ENCODE measurements around the gene PIH1D1. TPM values are rescaled to one million over a fixed set of nuclear protein-coding genes. Genes with fewer than 3 reads are reported as not detected.

The PIH1D1 gene
- total RNA-seq, 1 experiment from 2014 or later = 163 TPM

DNA sequence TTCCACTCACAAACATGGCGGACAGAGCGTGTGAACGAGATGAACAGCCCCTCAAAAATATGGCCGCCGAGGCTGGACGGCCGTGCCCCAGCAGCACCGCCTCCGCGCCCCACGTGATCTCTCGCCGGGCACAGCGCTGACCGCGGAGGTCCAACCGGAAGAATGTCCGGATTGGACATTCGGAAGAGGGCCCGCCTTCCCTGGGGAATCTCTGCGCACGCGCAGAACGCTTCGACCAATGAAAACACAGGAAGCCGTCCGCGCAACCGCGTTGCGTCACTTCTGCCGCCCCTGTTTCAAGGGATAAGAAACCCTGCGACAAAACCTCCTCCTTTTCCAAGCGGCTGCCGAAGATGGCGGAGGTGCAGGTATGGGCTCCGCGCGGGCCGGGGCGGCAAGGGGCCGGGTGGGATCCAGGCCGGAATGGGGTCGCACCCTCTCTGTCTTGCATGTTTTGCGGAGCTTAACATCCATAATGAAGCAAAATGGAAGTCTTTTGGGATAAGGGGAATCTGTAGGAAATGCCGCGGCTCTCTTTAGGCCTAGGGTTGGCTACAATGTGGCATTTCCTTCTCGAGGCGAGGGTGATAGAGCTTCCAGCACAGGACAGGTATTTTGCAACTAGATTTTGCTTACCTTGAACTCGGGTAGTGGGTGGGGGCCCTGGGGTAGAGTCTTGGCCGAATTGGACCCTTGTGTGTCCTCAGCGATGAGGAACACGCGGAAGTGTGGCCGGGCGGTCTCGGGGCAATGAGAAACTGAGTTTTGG, 35.8 kb upstream of the PIH1D1 start, which contains the start of gene RPL13A:
Gene RPL13A, plus strand, starts transcription at position 332 of the 769 bp plus-strand sequence. Its CDS starts 22 bp downstream, at position 354.
- Histone ChIP-seq H3K36me3 (ENCODE audit: insufficient read depth, low read length) (peaks cover 40% of the 10 kb centered on the region), H3K4me1 (ENCODE audit: low read length) (peaks cover 15% of the 10 kb centered on the region)

DNA sequence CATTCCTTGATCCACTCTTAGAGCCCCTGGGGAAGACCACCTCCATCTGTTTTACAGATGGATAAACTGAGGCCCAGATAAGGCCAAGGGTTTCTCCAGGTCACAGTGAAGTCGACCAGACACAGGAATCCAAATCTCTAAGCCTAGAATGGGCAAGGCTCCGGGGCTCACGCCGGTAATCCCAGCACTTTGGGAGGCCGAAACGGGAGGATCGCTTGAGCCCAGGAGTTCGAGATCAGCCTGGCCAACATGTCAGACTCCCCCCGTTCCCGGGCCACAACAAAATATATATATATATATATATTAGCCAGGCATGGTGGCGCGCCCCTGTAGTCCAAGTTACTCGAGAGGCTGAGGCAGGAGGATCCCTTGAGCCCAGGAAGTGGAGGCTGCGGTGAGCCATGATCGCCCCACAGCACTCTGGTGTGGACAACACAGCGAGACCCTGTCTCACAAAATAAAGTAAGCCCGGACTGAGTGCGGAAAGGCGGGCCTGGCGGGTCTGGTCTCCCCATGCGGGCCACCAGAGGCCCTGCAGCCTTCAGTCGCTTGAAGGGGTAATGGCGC, 35.2 kb upstream of the PIH1D1 start:
- DNase-seq = no peak
- Histone ChIP-seq H3K9me2 (replicated peaks; ENCODE audit: insufficient read depth, low read length) (no peaks in the 10 kb centered on the region), H3K79me2 (ENCODE audit: low read length) (peaks cover 27% of the 10 kb centered on the region), H3K4me2 (ENCODE audit: low read depth, low read length, poor library complexity, severe bottlenecking) (peak overlapping the region; percentile 22), H2AFZ (ENCODE audit: low read length) (no peak overlapping the region), H3K9ac (ENCODE audit: low read length) (no peak overlapping the region), H3K27ac (ENCODE audit: low read length) (no peak overlapping the region), H3K27me3 (ENCODE audit: low read length) (no peaks in the 10 kb centered on the region), H3K4me3 (ENCODE audit: low read length) (peak overlapping the region; percentile 35; the same call in 1 of the 2 replicates), H3K4me1 (ENCODE audit: low read length) (peaks cover 15% of the 10 kb centered on the region), H3K36me3 (ENCODE audit: insufficient read depth, low read length) (peaks cover 36% of the 10 kb centered on the region), H4K20me1 (ENCODE audit: insufficient read depth, low read depth, low read length) (peaks cover 36% of the 10 kb centered on the region), H3K9me3 (ENCODE audit: low read length) (no peaks in the 10 kb centered on the region)

More for the DNA sequence above, 35.8 kb upstream of the PIH1D1 start, which contains the start of gene RPL13A:
- peak; percentile 100 for DNase-seq
- Histone ChIP-seq H3K4me3 (ENCODE audit: low read length) (peak within 1 kb of the TSS; percentile 95), H3K79me2 (ENCODE audit: low read length) (peaks cover 27% of the 10 kb centered on the region), H3K9me2 (replicated peaks; ENCODE audit: insufficient read depth, low read length) (no peaks in the 10 kb centered on the region), H3K9ac (ENCODE audit: low read length) (peak within 1 kb of the TSS; percentile 95), H3K4me2 (ENCODE audit: low read depth, low read length, poor library complexity, severe bottlenecking) (peak within 1 kb of the TSS; percentile 83), H2AFZ (ENCODE audit: low read length) (no peak within 1 kb of the TSS), H3K27me3 (ENCODE audit: low read length) (no peaks in the 10 kb centered on the region), H4K20me1 (ENCODE audit: insufficient read depth, low read depth, low read length) (peaks cover 39% of the 10 kb centered on the region), H3K27ac (ENCODE audit: low read length) (peak within 1 kb of the TSS; percentile 90), H3K9me3 (ENCODE audit: low read length) (no peaks in the 10 kb centered on the region)

DNA sequence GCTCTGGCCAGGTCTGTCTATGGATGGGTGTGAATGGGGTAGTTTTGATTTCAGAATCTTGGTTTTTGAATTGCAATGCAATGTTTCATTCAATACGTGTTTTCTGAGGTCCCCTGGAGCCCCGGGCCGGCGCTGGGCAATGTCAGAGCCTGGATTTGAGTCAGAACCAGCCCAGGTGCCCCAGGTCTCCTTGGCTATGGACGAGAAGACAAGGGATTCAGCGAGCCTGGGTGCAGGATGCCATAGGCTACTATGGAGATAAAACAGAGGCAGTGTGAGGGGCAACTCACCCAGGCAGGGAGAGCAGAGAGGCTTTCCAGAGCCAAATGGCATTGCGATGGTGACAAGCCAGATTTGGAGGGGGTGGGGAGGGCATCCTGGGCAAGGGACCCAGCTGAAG, 34.6 kb upstream of the PIH1D1 start:
- H3K9me2 ChIP-seq (replicated peaks; ENCODE audit: insufficient read depth, low read length) = no peaks in the 10 kb centered on the region
- H3K4me3 ChIP-seq (ENCODE audit: low read length) = no peak overlapping the region
- H3K4me1 ChIP-seq (ENCODE audit: low read length) = peaks cover 15% of the 10 kb centered on the region
- H3K4me2 ChIP-seq (ENCODE audit: low read depth, low read length, poor library complexity, severe bottlenecking) = no peak overlapping the region
- H3K9me3 ChIP-seq (ENCODE audit: low read length) = no peaks in the 10 kb centered on the region
- no peak overlapping the region for H3K27ac ChIP-seq (ENCODE audit: low read length)
- H4K20me1 ChIP-seq (ENCODE audit: insufficient read depth, low read depth, low read length) = peaks cover 36% of the 10 kb centered on the region
- H3K79me2 ChIP-seq (ENCODE audit: low read length) = peaks cover 27% of the 10 kb centered on the region
- no peak overlapping the region for H3K9ac ChIP-seq (ENCODE audit: low read length)
- H3K36me3 ChIP-seq (ENCODE audit: insufficient read depth, low read length) = peaks cover 36% of the 10 kb centered on the region
- no peak for DNase-seq
- H3K27me3 ChIP-seq (ENCODE audit: low read length) = no peaks in the 10 kb centered on the region
- no peak overlapping the region for H2AFZ ChIP-seq (ENCODE audit: low read length)

DNA sequence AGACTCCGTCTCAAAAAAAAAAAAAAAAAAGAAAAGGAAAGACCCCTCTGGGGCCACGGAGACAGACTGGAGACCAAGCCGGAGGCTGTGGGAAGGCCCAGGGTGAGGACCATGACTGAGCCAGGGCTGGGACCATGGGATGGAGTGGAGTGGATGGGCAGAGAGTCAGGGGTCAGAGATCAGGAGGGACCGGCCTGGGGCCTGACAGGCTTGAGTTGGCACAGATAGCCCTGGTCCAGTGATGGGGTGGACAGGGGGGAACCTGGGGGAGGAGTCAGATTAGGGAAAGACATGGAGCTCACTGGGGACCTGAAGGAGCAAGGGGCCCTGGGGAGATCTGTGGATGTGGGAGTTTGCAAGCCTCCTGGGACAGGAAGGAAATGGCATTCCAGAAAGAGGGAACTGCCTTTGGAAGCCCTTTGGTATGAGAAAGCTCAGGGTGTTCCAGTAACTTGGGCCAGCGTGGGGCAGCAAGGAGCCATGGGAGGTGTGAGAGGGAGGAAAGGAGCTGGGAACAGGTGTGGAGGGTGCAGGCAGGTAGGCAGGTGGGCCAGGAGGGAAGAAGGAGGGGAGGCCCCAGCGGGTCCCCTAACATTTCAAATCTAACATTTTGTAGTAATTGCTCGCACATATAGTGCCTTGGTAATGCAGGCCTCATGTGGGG, 29.5 kb upstream of the PIH1D1 start:
- Histone ChIP-seq H2AFZ (ENCODE audit: low read length) (no peak overlapping the region), H3K27me3 (ENCODE audit: low read length) (no peaks in the 10 kb centered on the region), H3K4me2 (ENCODE audit: low read depth, low read length, poor library complexity, severe bottlenecking) (no peak overlapping the region), H3K4me1 (ENCODE audit: low read length) (no peaks in the 10 kb centered on the region), H4K20me1 (ENCODE audit: insufficient read depth, low read depth, low read length) (no peaks in the 10 kb centered on the region), H3K79me2 (ENCODE audit: low read length) (no peaks in the 10 kb centered on the region), H3K9me2 (replicated peaks; ENCODE audit: insufficient read depth, low read length) (no peaks in the 10 kb centered on the region), H3K9me3 (ENCODE audit: low read length) (no peaks in the 10 kb centered on the region), H3K27ac (ENCODE audit: low read length) (no peak overlapping the region), H3K36me3 (ENCODE audit: insufficient read depth, low read length) (no peaks in the 10 kb centered on the region), H3K4me3 (ENCODE audit: low read length) (no peak overlapping the region), H3K9ac (ENCODE audit: low read length) (no peak overlapping the region)
- DNase-seq = no peak

DNA sequence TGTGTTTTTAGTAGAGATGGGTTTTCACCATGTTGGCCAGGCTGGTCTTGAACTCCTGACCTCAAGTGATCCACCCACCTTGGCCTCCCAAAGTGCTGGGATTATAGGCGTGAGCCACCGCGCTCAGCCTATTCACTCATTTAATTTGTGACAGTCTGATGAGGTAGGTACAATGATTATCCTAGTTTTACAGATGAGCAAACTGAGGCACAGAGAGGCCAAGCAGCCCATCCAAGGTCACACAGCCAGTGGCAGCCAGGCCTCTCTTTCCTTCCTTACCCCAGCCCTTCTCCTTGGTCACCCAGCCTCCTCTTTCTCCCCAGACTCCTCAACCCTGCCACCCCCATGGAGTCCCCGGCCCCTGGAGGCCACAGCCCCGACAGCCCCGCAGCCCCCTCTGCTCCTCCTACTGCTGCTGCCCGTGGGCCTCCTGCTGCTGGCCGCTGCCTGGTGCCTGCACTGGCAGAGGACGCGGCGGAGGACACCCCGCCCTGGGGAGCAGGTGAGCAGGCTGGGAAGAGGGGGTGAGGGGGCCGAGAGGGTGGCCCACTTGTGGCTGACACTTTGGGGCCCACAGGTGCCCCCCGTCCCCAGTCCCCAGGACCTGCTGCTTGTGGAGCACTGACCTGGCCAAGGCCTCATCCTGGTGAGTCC, 28.5 kb upstream of the PIH1D1 start:
- no peak overlapping the region for H2AFZ ChIP-seq (ENCODE audit: low read length)
- H3K79me2 ChIP-seq (ENCODE audit: low read length) = no peaks in the 10 kb centered on the region
- no peak for DNase-seq
- H3K4me2 ChIP-seq (ENCODE audit: low read depth, low read length, poor library complexity, severe bottlenecking) = no peak overlapping the region
- H4K20me1 ChIP-seq (ENCODE audit: insufficient read depth, low read depth, low read length) = no peaks in the 10 kb centered on the region
- H3K27ac ChIP-seq (ENCODE audit: low read length) = no peak overlapping the region
- H3K36me3 ChIP-seq (ENCODE audit: insufficient read depth, low read length) = no peaks in the 10 kb centered on the region
- H3K9me3 ChIP-seq (ENCODE audit: low read length) = no peaks in the 10 kb centered on the region
- no peak overlapping the region for H3K4me3 ChIP-seq (ENCODE audit: low read length)
- peaks cover 1% of the 10 kb centered on the region for H3K4me1 ChIP-seq (ENCODE audit: low read length)
- H3K9ac ChIP-seq (ENCODE audit: low read length) = no peak overlapping the region
- H3K9me2 ChIP-seq (replicated peaks; ENCODE audit: insufficient read depth, low read length) = no peaks in the 10 kb centered on the region
- H3K27me3 ChIP-seq (ENCODE audit: low read length) = no peaks in the 10 kb centered on the region

DNA sequence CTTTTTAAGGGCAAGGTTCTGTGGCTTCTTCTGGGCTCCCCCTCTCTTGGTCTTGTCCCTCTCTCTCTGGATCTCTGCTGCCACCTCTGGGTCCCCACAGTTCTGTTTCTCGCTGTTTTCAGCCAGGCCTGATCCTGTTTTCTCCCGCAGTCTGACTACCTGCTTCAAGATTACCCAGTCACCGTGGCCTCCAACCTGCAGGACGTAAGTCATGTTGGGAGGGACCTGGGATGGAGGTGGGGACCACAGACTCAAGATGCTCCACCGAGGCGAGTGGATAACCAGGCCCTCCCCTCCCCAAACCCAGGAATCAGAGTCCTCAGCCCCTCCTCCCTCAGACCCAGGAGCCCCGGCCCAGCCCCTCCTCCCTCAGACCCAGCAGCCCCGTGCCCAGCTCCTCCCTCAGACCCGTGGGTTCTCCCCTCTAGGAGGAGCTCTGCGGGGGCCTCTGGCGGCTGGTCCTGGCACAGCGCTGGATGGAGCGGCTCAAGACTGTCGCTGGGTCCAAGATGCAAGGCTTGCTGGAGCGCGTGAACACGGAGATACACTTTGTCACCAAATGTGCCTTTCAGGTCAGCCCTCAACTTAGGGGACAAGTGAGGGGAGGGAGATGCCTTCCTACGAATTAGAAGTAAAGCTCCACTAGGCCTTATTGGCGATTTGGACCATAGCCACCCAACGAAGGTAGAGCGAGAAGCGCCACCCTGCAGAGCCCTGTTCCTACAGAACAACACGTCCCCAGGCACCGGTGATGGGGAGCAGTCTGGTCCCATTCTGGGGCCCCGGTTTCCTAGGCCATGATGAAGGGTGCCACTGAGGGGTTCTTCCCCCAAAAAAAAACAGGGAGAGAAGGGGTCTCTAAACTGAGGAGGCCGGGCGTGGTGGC, 24.6 kb upstream of the PIH1D1 start:
- Histone ChIP-seq H3K4me1 (ENCODE audit: low read length) (peaks cover 16% of the 10 kb centered on the region), H3K9ac (ENCODE audit: low read length) (no peak overlapping the region), H3K27ac (ENCODE audit: low read length) (no peak overlapping the region), H3K9me2 (replicated peaks; ENCODE audit: insufficient read depth, low read length) (no peaks in the 10 kb centered on the region), H3K36me3 (ENCODE audit: insufficient read depth, low read length) (no peaks in the 10 kb centered on the region), H3K4me2 (ENCODE audit: low read depth, low read length, poor library complexity, severe bottlenecking) (no peak overlapping the region), H3K79me2 (ENCODE audit: low read length) (no peaks in the 10 kb centered on the region), H3K27me3 (ENCODE audit: low read length) (no peaks in the 10 kb centered on the region), H3K9me3 (ENCODE audit: low read length) (no peaks in the 10 kb centered on the region), H2AFZ (ENCODE audit: low read length) (no peak overlapping the region), H3K4me3 (ENCODE audit: low read length) (no peak overlapping the region), H4K20me1 (ENCODE audit: insufficient read depth, low read depth, low read length) (no peaks in the 10 kb centered on the region)
- DNase-seq = peak; percentile 78

DNA sequence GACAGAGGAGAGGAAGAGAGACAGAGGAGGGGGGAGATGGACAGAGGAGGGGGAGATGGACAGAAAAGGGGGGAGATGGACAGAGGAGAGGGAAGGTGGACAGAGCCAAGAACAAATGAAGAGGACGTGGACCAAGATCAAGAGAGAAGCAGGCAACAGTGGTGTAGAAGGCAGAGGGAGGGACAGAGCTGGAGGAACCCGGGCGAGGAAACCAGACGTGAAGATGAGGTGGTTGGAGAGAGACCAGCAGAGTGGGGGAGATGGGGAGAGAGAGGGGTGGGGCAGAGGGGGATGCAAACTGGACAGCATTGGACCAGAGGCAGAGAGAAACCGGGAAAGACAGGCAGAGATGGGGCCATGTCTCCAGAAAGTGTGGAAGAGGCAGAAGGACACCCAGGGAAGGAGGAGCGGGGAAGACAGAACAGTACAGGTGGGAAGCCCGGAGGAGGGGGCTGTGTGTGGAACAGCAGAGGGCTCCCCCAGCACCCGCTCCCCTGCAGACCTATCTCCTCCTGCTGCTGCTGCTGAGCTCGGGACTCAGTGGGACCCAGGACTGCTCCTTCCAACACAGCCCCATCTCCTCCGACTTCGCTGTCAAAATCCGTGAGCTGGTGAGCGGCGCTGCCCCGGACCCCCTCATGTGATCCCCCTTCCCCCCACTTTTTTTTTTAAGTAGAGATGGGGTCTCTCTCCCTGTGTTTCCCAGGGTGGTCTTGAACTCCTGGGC, 23.7 kb upstream of the PIH1D1 start:
- Histone ChIP-seq H3K4me2 (ENCODE audit: low read depth, low read length, poor library complexity, severe bottlenecking) (peak overlapping the region; percentile 90), H3K9me3 (ENCODE audit: low read length) (no peaks in the 10 kb centered on the region), H3K27ac (ENCODE audit: low read length) (no peak overlapping the region), H3K4me3 (ENCODE audit: low read length) (peak overlapping the region; percentile 75; the same call in 1 of the 2 replicates), H3K9ac (ENCODE audit: low read length) (peak overlapping the region; percentile 82), H3K9me2 (replicated peaks; ENCODE audit: insufficient read depth, low read length) (no peaks in the 10 kb centered on the region), H2AFZ (ENCODE audit: low read length) (no peak overlapping the region), H3K27me3 (ENCODE audit: low read length) (no peaks in the 10 kb centered on the region), H3K36me3 (ENCODE audit: insufficient read depth, low read length) (no peaks in the 10 kb centered on the region), H3K4me1 (ENCODE audit: low read length) (peaks cover 16% of the 10 kb centered on the region), H4K20me1 (ENCODE audit: insufficient read depth, low read depth, low read length) (no peaks in the 10 kb centered on the region), H3K79me2 (ENCODE audit: low read length) (no peaks in the 10 kb centered on the region)
- no peak for DNase-seq
